OCI-LY7 (cell line): ENCODE results near the gene COMMD3. TPM values are rescaled to one million over a fixed set of nuclear protein-coding genes. Genes with fewer than 3 reads are reported as not detected.

ENCODE experiments used
- BruUV-seq: library from RNA; stranded (reverse); fragments of 400-500 nt; replicated peaks from 2 replicates; lab custom pipeline; 2021; lab: Mats Ljungman, UMichigan
- CTCF ChIA-PET: fragments of 300-600 bp; sonication (Branson Sonifier 250); formaldehyde crosslinking; loops from one replicate; lab custom pipeline; 2022; ENCODE audit warnings: antibody characterized with exemption; ENCODE audit not compliant: unreplicated experiment; lab: Charles Lee
- POLR2A ChIA-PET: fragments of 300-600 bp; sonication (Branson Sonifier 250); formaldehyde crosslinking; loops from one replicate; lab custom pipeline; 2022; ENCODE audit warnings: antibody characterized with exemption; lab: Charles Lee
- DNase-seq: peaks from one replicate; pipeline ENCODE4 v3.0.0-alpha.2; 2015; ENCODE audit warnings: low spot score
- H2AFZ ChIP-seq: fragments of 200-600 bp; sonication (generic), shearing (Covaris generic); 2 replicates; pipeline ENCODE4 v1.6.1; 2014; ENCODE audit warnings: mild to moderate bottlenecking, antibody characterized with exemption, low read length, moderate library complexity
- H3K27ac ChIP-seq: fragments of 200-600 bp; sonication (generic); 2 replicates; pipeline ENCODE4 v1.5.1; 2014; ENCODE audit warnings: mixed run types, low read depth, mild to moderate bottlenecking, moderate library complexity, low read length, inconsistent platforms; ENCODE audit not compliant: poor library complexity, severe bottlenecking
- H3K36me3 ChIP-seq: fragments of 200-600 bp; sonication (generic); 2 replicates; pipeline ENCODE4 v1.6.1; 2014; ENCODE audit warnings: mild to moderate bottlenecking, antibody characterized with exemption, low read length, moderate library complexity, mixed read lengths; ENCODE audit not compliant: insufficient read depth
- H3K4me1 ChIP-seq: fragments of 200-600 bp; sonication (generic); 2 replicates; pipeline ENCODE4 v1.5.1; 2014; ENCODE audit warnings: mild to moderate bottlenecking, low read length; ENCODE audit not compliant: insufficient read depth, poor library complexity, severe bottlenecking
- H3K4me2 ChIP-seq: fragments of 200-600 bp; sonication (generic); 2 replicates; pipeline ENCODE4 v1.6.1; 2014; ENCODE audit warnings: mild to moderate bottlenecking, low read length
- H3K4me3 ChIP-seq: fragments of 200-600 bp; sonication (generic); 2 replicates; pipeline ENCODE4 v1.5.1; 2014; ENCODE audit warnings: mild to moderate bottlenecking, low read depth, low read length; ENCODE audit not compliant: poor library complexity, severe bottlenecking
- H3K79me2 ChIP-seq: fragments of 200-600 bp; sonication (generic); 2 replicates; pipeline ENCODE4 v1.6.1; 2016; ENCODE audit warnings: low read depth, mild to moderate bottlenecking, low read length, moderate library complexity, mixed read lengths; ENCODE audit not compliant: insufficient read depth
- H3K9me2 ChIP-seq: fragments of 200-600 bp; sonication (generic); 2 replicates; pipeline ENCODE4 v1.6.1; 2016; ENCODE audit warnings: mild to moderate bottlenecking, low read length, mixed read lengths; ENCODE audit not compliant: insufficient read depth
- H3K9me3 ChIP-seq: fragments of 200-600 bp; sonication (generic); 2 replicates; pipeline ENCODE4 v1.6.1; 2014; ENCODE audit warnings: mild to moderate bottlenecking, mixed run types, low read length, mixed read lengths
- H4K20me1 ChIP-seq: fragments of 200-600 bp; sonication (generic); 2 replicates; pipeline ENCODE4 v1.6.1; 2014; ENCODE audit warnings: mild to moderate bottlenecking, antibody characterized with exemption, low read length, moderate library complexity, mixed read lengths; ENCODE audit not compliant: insufficient read depth
- CTCF ChIP-seq: fragments of 200-600 bp; sonication (generic); conservative IDR thresholded peaks from 2 replicates; pipeline ENCODE4 v1.5.1; 2014; ENCODE audit warnings: mild to moderate bottlenecking, antibody characterized with exemption, low read length, moderate library complexity, mixed read lengths
- EZH2phosphoT487 ChIP-seq: fragments of 200-600 bp; sonication (generic); IDR thresholded peaks from 2 replicates; pipeline ENCODE4 v1.6.1; 2018; ENCODE audit warnings: low read depth, borderline replicate concordance, mild to moderate bottlenecking, mixed run types, antibody characterized with exemption, low read length, moderate library complexity, mixed read lengths
- intact Hi-C: fragments of 100-400 bp; cut with micrococcal nuclease; formaldehyde crosslinking; loops from one replicate; pipeline ENCODE4 v1.10.0; 2022; ENCODE audit not compliant: unreplicated experiment
- total RNA-seq, 2 experiments: library from RNA; depleted of rRNA in 1 of 2; stranded (reverse); fragments of >200 nt in 1 of 2; shearing (Covaris generic) in 1 of 2; gene quantifications; 2 replicates each; pipeline ENCODE4 v1.2.3, GENCODE V29; 2014 to 2022

The COMMD3 gene
- total RNA-seq, 2 experiments from 2014 or later = 30.1 to 50.8 TPM

GRCh38 chr10:22320591-22321155 is 4.5 kb downstream of the COMMD3 start, which contains the start of gene BMI1:
BMI1 (plus strand) TSS chr10:22321099; CDS start chr10:22326450, 5,351 bp downstream.
- H3K36me3 ChIP-seq = no peaks in the 10 kb centered on the region
- peaks cover 47% of the 10 kb centered on the region for H4K20me1 ChIP-seq
- DNase-seq = peak; percentile 55
- H3K4me1 ChIP-seq = peaks cover 32% of the 10 kb centered on the region
- peak within 1 kb of the TSS; percentile 63; the same call in 1 of the 2 replicates for H2AFZ ChIP-seq
- TF ChIP-seq EZH2phosphoT487 (no peak), CTCF (no peak)
- no peaks in the 10 kb centered on the region for H3K9me2 ChIP-seq
- BruUV-seq = no TSS peak
- H3K4me3 ChIP-seq = peak within 1 kb of the TSS; percentile 80
- ChIA-PET POLR2A (no interaction called here), CTCF (no interaction called here)
- intact Hi-C loops = loop anchor here (1.0 to 5.0 kb wide), 3 partner anchors 58 to 788 kb away; partner anchors contain the start of gene MLLT10
- H3K79me2 ChIP-seq = 0 out of 2 replicates have a peak, but pooled peaks cover 11% of the 10 kb centered on the region
- H3K9me3 ChIP-seq = no peaks in the 10 kb centered on the region
- H3K4me2 ChIP-seq = peak within 1 kb of the TSS; percentile 85
- H3K27ac ChIP-seq = no peak within 1 kb of the TSS

GRCh38 chr10:22321156-22321923 is 5.2 kb downstream of the COMMD3 start:
- no TSS peak for BruUV-seq
- H2AFZ ChIP-seq = peak overlapping the region; percentile 63; the same call in 1 of the 2 replicates
- ChIA-PET POLR2A (interaction anchor here (1.0 kb wide), 1 partner anchor 91 kb away, joined by 3 read pairs; no protein-coding TSS in a partner anchor), CTCF (no interaction called here)
- no peak overlapping the region for H3K27ac ChIP-seq
- peak overlapping the region; percentile 80 for H3K4me3 ChIP-seq
- TF ChIP-seq CTCF = no peak
- TF ChIP-seq EZH2phosphoT487 = peak; percentile 77; the same call in 1 of the 2 replicates
- intact Hi-C loops = loop anchor here (2.0 to 5.0 kb wide), 2 partner anchors 57 to 789 kb away; partner anchors contain the start of gene MLLT10
- no peaks in the 10 kb centered on the region for H3K36me3 ChIP-seq
- H3K4me2 ChIP-seq = peak overlapping the region; percentile 85
- peaks cover 31% of the 10 kb centered on the region for H3K4me1 ChIP-seq
- no peaks in the 10 kb centered on the region for H3K9me3 ChIP-seq
- no peaks in the 10 kb centered on the region for H3K9me2 ChIP-seq
- H3K79me2 ChIP-seq = 0 out of 2 replicates have a peak, but pooled peaks cover 11% of the 10 kb centered on the region
- H4K20me1 ChIP-seq = peaks cover 51% of the 10 kb centered on the region
- peak; percentile 75 for DNase-seq
